Endodermal cell (in vitro differentiated cells): ENCODE results near the gene ANKFY1. TPM values are rescaled to one million over a fixed set of nuclear protein-coding genes. Genes with fewer than 3 reads are reported as not detected.

Experiments used
- DNase-seq: peaks from one replicate; pipeline ENCODE4 v3.0.0-alpha.2; 2017
- H3K27ac ChIP-seq: 2 replicates; pipeline ENCODE4 v1.5.1; 2013; ENCODE audit warnings: mild to moderate bottlenecking, low read depth, low read length, moderate library complexity
- H3K27me3 ChIP-seq: 2 replicates; pipeline ENCODE4 v1.6.1; 2013; ENCODE audit warnings: mild to moderate bottlenecking, low read length, moderate library complexity; ENCODE audit not compliant: insufficient read depth, control insufficient read depth, poor library complexity, severe bottlenecking
- H3K36me3 ChIP-seq: 2 replicates; pipeline ENCODE4 v1.7.0; 2013; ENCODE audit warnings: mild to moderate bottlenecking, low read length, moderate library complexity; ENCODE audit not compliant: control insufficient read depth, insufficient read depth
- H3K4me1 ChIP-seq: one replicate; pipeline ENCODE4 v1.7.0; 2013; ENCODE audit warnings: low read length; ENCODE audit not compliant: control insufficient read depth, insufficient read depth
- H3K4me3 ChIP-seq: 2 replicates; pipeline ENCODE4 v1.5.1; 2013; ENCODE audit warnings: mild to moderate bottlenecking, low read length, moderate library complexity
- H3K9ac ChIP-seq: 2 replicates; pipeline ENCODE4 v1.6.1; 2013; ENCODE audit warnings: mild to moderate bottlenecking, low read length, moderate library complexity; ENCODE audit not compliant: poor library complexity, severe bottlenecking; ENCODE audit errors: extremely low read depth
- H3K9me3 ChIP-seq: 2 replicates; pipeline ENCODE4 v1.6.1; 2013; ENCODE audit warnings: mild to moderate bottlenecking, low read length, moderate library complexity; ENCODE audit not compliant: control insufficient read depth
- H3K27ac Mint-ChIP-seq: 2 replicates; pipeline ENCODE4 v1.8.0; 2020; ENCODE audit warnings: mixed read lengths
- H3K27me3 Mint-ChIP-seq: 2 replicates; pipeline ENCODE4 v1.8.0; 2021; ENCODE audit warnings: mild to moderate bottlenecking, mixed read lengths; ENCODE audit not compliant: insufficient read depth
- H3K36me3 Mint-ChIP-seq: 2 replicates; pipeline ENCODE4 v1.8.0; 2020; ENCODE audit warnings: low read depth, mixed read lengths
- H3K4me1 Mint-ChIP-seq: 2 replicates; pipeline ENCODE4 v1.8.0; 2020; ENCODE audit warnings: mixed read lengths
- H3K4me3 Mint-ChIP-seq: 2 replicates; pipeline ENCODE4 v1.8.0; 2020; ENCODE audit warnings: mild to moderate bottlenecking, moderate library complexity, mixed read lengths
- H3K9me3 Mint-ChIP-seq: 2 replicates; pipeline ENCODE4 v1.8.0; 2020; ENCODE audit warnings: mild to moderate bottlenecking, mixed read lengths
- CTCF ChIP-seq: fragments of 200-600 bp; sonication (generic); conservative IDR thresholded peaks from 2 replicates; pipeline ENCODE4 v1.5.0; 2021; ENCODE audit warnings: antibody characterized with exemption, mild to moderate bottlenecking
- WGBS, 2 experiments: methylation state at CpG; one replicate each; pipeline versions ENCODE4 v1.1.5 to v1.1.7; 2013; ENCODE audit warnings: missing lambda C conversion rate in 2 of 2, mixed read lengths in 1 of 2; ENCODE audit not compliant: insufficient coverage in 1 of 2, insufficient read length in 1 of 2; 5-methylcytosine and 5-hydroxymethylcytosine counted together
- total RNA-seq, 2 donors: library from RNA; stranded (reverse); fragmentation: NEBNext Ultra II Directional in 1 of 2; extraction: Animal tissue kit (Norgen Biotek cat#: 25700) in 1 of 2; gene quantifications; 2 replicates in 1 of 2; 3 replicates in 1 of 2; pipeline ENCODE4 v1.2.1, GENCODE V29; 2021

Gene ANKFY1
- total RNA-seq, 2 donors from 2014 or later = 48.0 to 62.4 TPM

DNA sequence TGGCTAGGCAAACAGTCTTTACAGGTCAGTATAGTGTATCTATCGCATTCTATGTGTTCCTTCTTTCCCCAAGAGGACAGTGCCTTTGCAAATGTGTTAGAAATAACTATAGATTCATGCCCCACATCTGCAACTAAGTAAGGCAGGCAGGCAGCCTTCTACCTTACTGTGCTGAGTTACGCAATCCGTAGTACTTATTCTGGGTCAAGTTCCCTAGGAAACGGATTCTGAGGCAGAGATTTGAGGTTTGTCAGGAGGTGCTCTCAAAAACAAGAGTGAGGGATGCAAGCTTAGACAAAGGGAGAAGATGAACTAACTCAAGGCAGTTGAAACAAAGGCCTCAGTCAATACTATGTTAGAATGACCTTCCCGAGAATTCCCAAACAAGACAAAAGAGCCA, 12.7 kb upstream of the ANKFY1 start:
- Mint-ChIP-seq H3K4me1 (peaks cover 3% of the 10 kb centered on the region), H3K27me3 (no peaks in the 10 kb centered on the region), H3K27ac (peak overlapping the region; percentile 30), H3K4me3 (no peak overlapping the region), H3K9me3 (no peaks in the 10 kb centered on the region), H3K36me3 (peaks cover 57% of the 10 kb centered on the region)
- H3K36me3 ChIP-seq = peaks cover 86% of the 10 kb centered on the region
- no peaks in the 10 kb centered on the region for H3K4me1 ChIP-seq
- H3K9ac ChIP-seq = no peak overlapping the region
- no peaks in the 10 kb centered on the region for H3K27me3 ChIP-seq
- 95 to 98% methylated on average over 5 of the region's 5 CpGs for WGBS, 2 experiments
- TF ChIP-seq CTCF = no peak
- no peak for DNase-seq
- H3K9me3 ChIP-seq = no peaks in the 10 kb centered on the region
- H3K4me3 ChIP-seq = no peak overlapping the region
- H3K27ac ChIP-seq = no peak overlapping the region

DNA sequence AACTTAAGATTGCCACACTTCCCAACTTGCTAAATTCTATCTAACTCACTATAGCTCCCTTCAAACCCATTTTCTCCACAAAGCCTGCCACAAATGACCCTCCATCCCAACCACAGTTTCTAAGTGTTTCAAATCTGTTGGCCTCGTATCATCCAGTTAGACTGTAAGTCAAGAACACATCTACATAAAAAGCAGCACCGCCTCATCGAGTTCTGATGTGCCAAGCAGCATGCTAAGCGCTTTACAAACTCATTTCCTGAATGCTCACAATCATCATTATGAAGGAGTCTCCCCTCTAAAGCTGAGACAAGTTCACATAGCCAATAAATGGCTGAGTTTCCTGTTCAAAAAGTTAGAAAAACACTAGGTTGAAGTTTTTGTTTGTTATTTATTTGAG, 9.2 kb upstream of the ANKFY1 start:
- peaks cover 3% of the 10 kb centered on the region for H3K4me1 Mint-ChIP-seq
- H3K27ac Mint-ChIP-seq = peak overlapping the region; percentile 85
- H3K36me3 Mint-ChIP-seq = peaks cover 70% of the 10 kb centered on the region
- H3K4me3 ChIP-seq = no peak overlapping the region
- H3K9ac ChIP-seq = no peak overlapping the region
- no peak for TF ChIP-seq CTCF
- no peak overlapping the region for H3K27ac ChIP-seq
- no peak overlapping the region for H3K4me3 Mint-ChIP-seq
- H3K27me3 Mint-ChIP-seq = no peaks in the 10 kb centered on the region
- H3K36me3 ChIP-seq = peaks cover 91% of the 10 kb centered on the region
- H3K9me3 Mint-ChIP-seq = no peaks in the 10 kb centered on the region
- peak; percentile 32 for DNase-seq
- no peaks in the 10 kb centered on the region for H3K27me3 ChIP-seq
- H3K9me3 ChIP-seq = no peaks in the 10 kb centered on the region
- 80 to 94% methylated on average over 1 to 4 of the region's 4 CpGs for WGBS, 2 experiments
- no peaks in the 10 kb centered on the region for H3K4me1 ChIP-seq

DNA sequence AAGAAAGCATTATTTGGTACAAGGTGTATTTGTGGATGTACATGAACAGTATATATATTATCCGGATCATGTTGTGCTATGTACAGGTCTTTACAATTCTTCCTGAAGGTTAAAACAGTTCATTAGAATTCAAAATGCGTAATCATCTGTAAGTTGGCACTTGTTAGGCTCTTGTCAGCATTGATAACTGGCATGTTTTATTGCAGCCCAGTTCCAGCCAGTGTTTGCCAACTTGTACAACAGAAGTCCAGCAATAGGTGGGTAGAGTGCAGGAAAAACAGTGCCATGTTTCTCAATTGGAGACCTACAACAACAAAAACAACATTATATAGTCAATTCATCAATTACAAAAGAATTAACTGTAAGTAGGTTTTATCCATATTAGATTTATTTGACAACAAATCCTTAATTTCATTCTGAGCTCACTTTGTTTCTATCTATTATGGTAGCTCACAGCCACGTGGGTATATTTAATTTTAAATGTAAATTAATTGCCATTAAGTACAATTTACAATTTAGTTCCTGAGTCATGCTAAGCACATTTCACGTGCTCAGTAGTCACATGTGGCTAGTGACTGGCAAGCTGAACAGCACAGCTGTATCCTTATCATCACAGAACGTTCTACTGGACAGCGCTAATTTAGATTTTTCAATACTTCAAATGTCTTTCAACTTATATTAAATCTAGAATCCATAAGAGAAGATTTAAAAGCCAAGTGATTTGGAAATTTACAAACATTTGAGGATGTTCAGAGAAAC, 8.6 kb upstream of the ANKFY1 start:
- WGBS, 2 experiments = 91 to 98% methylated on average over 5 of the region's 6 CpGs
- peak; percentile 20 for DNase-seq
- Mint-ChIP-seq H3K4me3 (no peak overlapping the region), H3K27ac (peak overlapping the region; percentile 85), H3K9me3 (no peaks in the 10 kb centered on the region), H3K4me1 (peaks cover 3% of the 10 kb centered on the region), H3K27me3 (no peaks in the 10 kb centered on the region), H3K36me3 (peaks cover 69% of the 10 kb centered on the region)
- H3K9me3 ChIP-seq = no peaks in the 10 kb centered on the region
- no peak overlapping the region for H3K4me3 ChIP-seq
- H3K27ac ChIP-seq = no peak overlapping the region
- no peaks in the 10 kb centered on the region for H3K27me3 ChIP-seq
- no peak for TF ChIP-seq CTCF
- no peaks in the 10 kb centered on the region for H3K4me1 ChIP-seq
- peaks cover 91% of the 10 kb centered on the region for H3K36me3 ChIP-seq
- H3K9ac ChIP-seq = no peak overlapping the region
